Osteoblast (primary cell): ENCODE measurements around the gene RAP1GAP. TPM values are rescaled to one million over a fixed set of nuclear protein-coding genes. Genes with fewer than 3 reads are reported as not detected.

ENCODE experiments used
- DNase-seq: peaks from one replicate; pipeline ENCODE4 v3.0.0; 2011; ENCODE audit warnings: low spot score, mixed read lengths; ENCODE audit not compliant: insufficient read length; ENCODE audit errors: missing footprints
- H2AFZ ChIP-seq: 2 replicates; pipeline ENCODE4 v1.6.0; 2011; ENCODE audit warnings: mild to moderate bottlenecking, low read length
- H3K27ac ChIP-seq: 2 replicates; pipeline ENCODE4 v1.5.1; 2011; ENCODE audit warnings: mild to moderate bottlenecking, low read depth, low read length, moderate library complexity
- H3K27me3 ChIP-seq: 2 replicates; pipeline ENCODE4 v1.6.0; 2012; ENCODE audit warnings: mild to moderate bottlenecking, control low read depth, inconsistent platforms, low read length, moderate library complexity; ENCODE audit not compliant: insufficient read depth
- H3K36me3 ChIP-seq: 2 replicates; pipeline ENCODE4 v1.5.1; 2011; ENCODE audit warnings: mild to moderate bottlenecking, low read length, control low read depth, moderate library complexity; ENCODE audit not compliant: insufficient read depth
- H3K4me1 ChIP-seq: 2 replicates; pipeline ENCODE4 v1.5.1; 2011; ENCODE audit warnings: mild to moderate bottlenecking, low read length, control low read depth, moderate library complexity; ENCODE audit not compliant: insufficient read depth
- H3K4me2 ChIP-seq: 2 replicates; pipeline ENCODE4 v1.6.0; 2011; ENCODE audit warnings: mild to moderate bottlenecking, low read length; ENCODE audit not compliant: insufficient read depth
- H3K4me3 ChIP-seq: fragments of 200-600 bp; sonication (generic); 3 replicates; pipeline ENCODE4 v1.5.1; 2012; ENCODE audit warnings: mild to moderate bottlenecking, low read length, inconsistent platforms; ENCODE audit not compliant: insufficient read depth
- H3K79me2 ChIP-seq: 2 replicates; pipeline ENCODE4 v1.6.0; 2012; ENCODE audit warnings: mild to moderate bottlenecking, low read length, control low read depth, inconsistent platforms; ENCODE audit not compliant: insufficient read depth
- H3K9me3 ChIP-seq: 2 replicates; pipeline ENCODE4 v1.5.1; 2011; ENCODE audit warnings: low read depth, low read length, control low read depth
- H4K20me1 ChIP-seq: 2 replicates; pipeline ENCODE4 v1.6.0; 2012; ENCODE audit warnings: mild to moderate bottlenecking, low read length, control low read depth; ENCODE audit not compliant: insufficient read depth
- CTCF ChIP-seq: IDR thresholded peaks from 2 replicates; pipeline ENCODE4 v1.5.1; 2011; ENCODE audit warnings: mild to moderate bottlenecking, low read depth, low read length, moderate library complexity; ENCODE audit errors: extremely low read depth
- total RNA-seq: library from RNA; depleted of rRNA; stranded (reverse); fragments of >200 nt; gene quantifications from 2 replicates; pipeline ENCODE4 v1.2.3, GENCODE V29; 2012

The RAP1GAP gene
- total RNA-seq, 1 donor: under 0.01 TPM

GRCh38 chr1:21648352-21648730, 20.8 kb downstream of the RAP1GAP start:
- Histone ChIP-seq H2AFZ (no peak overlapping the region), H3K4me3 (no peak overlapping the region), H3K4me1 (no peaks in the 10 kb centered on the region), H3K79me2 (no peaks in the 10 kb centered on the region), H3K27me3 (peaks cover 28% of the 10 kb centered on the region), H3K36me3 (no peaks in the 10 kb centered on the region), H3K4me2 (no peak overlapping the region), H3K9me3 (no peaks in the 10 kb centered on the region), H3K27ac (no peak overlapping the region), H4K20me1 (peaks cover 3% of the 10 kb centered on the region)
- TF ChIP-seq CTCF: no peak
- DNase-seq: no peak

- TF ChIP-seq CTCF: no peak
- peak; percentile 98 for DNase-seq
- no peaks in the 10 kb centered on the region for H3K9me3 ChIP-seq
Observed at GRCh38 chr1:21647431-21648351, 21.5 kb downstream of the RAP1GAP start.

GRCh38 chr1:21645550-21645949, 23.6 kb downstream of the RAP1GAP start:
- Histone ChIP-seq H2AFZ (no peak overlapping the region), H3K79me2 (no peaks in the 10 kb centered on the region), H3K27me3 (peaks cover 10% of the 10 kb centered on the region), H3K27ac (no peak overlapping the region), H4K20me1 (peaks cover 3% of the 10 kb centered on the region), H3K36me3 (no peaks in the 10 kb centered on the region), H3K4me1 (no peaks in the 10 kb centered on the region), H3K4me3 (no peak overlapping the region), H3K4me2 (no peak overlapping the region), H3K9me3 (no peaks in the 10 kb centered on the region)
- no peak for TF ChIP-seq CTCF
- DNase-seq: no peak

More at GRCh38 chr1:21647431-21648351, 21.5 kb downstream of the RAP1GAP start:
- no peak overlapping the region for H3K27ac ChIP-seq
- H3K36me3 ChIP-seq: no peaks in the 10 kb centered on the region
- H3K4me3 ChIP-seq: no peak overlapping the region
- H3K27me3 ChIP-seq: peaks cover 27% of the 10 kb centered on the region
- no peak overlapping the region for H2AFZ ChIP-seq
- no peaks in the 10 kb centered on the region for H3K4me1 ChIP-seq
- H4K20me1 ChIP-seq: peaks cover 3% of the 10 kb centered on the region
- no peak overlapping the region for H3K4me2 ChIP-seq
- no peaks in the 10 kb centered on the region for H3K79me2 ChIP-seq

- Histone ChIP-seq H2AFZ (no peak overlapping the region), H3K9me3 (no peaks in the 10 kb centered on the region), H3K27me3 (peaks cover 7% of the 10 kb centered on the region), H3K4me2 (no peak overlapping the region), H4K20me1 (peaks cover 3% of the 10 kb centered on the region), H3K4me1 (no peaks in the 10 kb centered on the region), H3K27ac (no peak overlapping the region), H3K36me3 (no peaks in the 10 kb centered on the region), H3K4me3 (no peak overlapping the region), H3K79me2 (no peaks in the 10 kb centered on the region)
- TF ChIP-seq CTCF: no peak
- no peak for DNase-seq
Observed at GRCh38 chr1:21644906-21645305, 24.3 kb downstream of the RAP1GAP start.
